T-cell (primary cell): ENCODE results near the gene COL6A5. TPM values are rescaled to one million over a fixed set of nuclear protein-coding genes. Genes with fewer than 3 reads are reported as not detected.
"Not testable (repeated sequence)": the region's sequence is repeated elsewhere in the genome, so short reads cannot be mapped to it uniquely, and the experiment has no call there.

Experiments
- ATAC-seq, 4 experiments: fragments of 200-7000 bp in 3 of 4; fragments of 150-1000 bp in 1 of 4; cut with Tn5 transposase; replicated peaks in 1 of 4; 1 replicate in 3 of 4; 2 replicates in 1 of 4; pipeline ENCODE4 v1.10.0; 2021; ENCODE audit warnings: moderate library complexity in 3 of 4, mild to moderate bottlenecking in 2 of 4, moderate number of reproducible peaks in 1 of 4
- CTCF ChIA-PET, 2 donors: fragments of 300-600 bp; sonication (Branson Sonifier 250); formaldehyde crosslinking; loops; one replicate each; lab custom pipeline; 2022; ENCODE audit warnings: antibody characterized with exemption in 2 of 2; lab: Charles Lee
- POLR2A ChIA-PET, 2 donors: fragments of 300-600 bp; sonication (Branson Sonifier 250); formaldehyde crosslinking; loops; one replicate each; lab custom pipeline; 2022; ENCODE audit warnings: antibody characterized with exemption in 2 of 2; lab: Charles Lee
- DNase-seq, 35 experiments: peaks; one replicate each; pipeline versions ENCODE4 v3.0.0 to v3.0.0-alpha.2; 2013 to 2023
- H3K27ac ChIP-seq: one replicate; pipeline ENCODE4 v1.5.1; 2013; ENCODE audit warnings: low read length
- H3K27me3 ChIP-seq, 2 experiments: replicated peaks in 1 of 2; 1 replicate in 1 of 2; 2 replicates in 1 of 2; pipeline versions ENCODE4 v1.6.1 to v1.7.0; 2013; ENCODE audit warnings: low read length in 1 of 2, mixed read lengths in 1 of 2; ENCODE audit not compliant: control insufficient read depth in 2 of 2, insufficient read depth in 2 of 2; ENCODE audit errors: extremely low read depth in 1 of 2
- H3K36me3 ChIP-seq, 2 donors: 1 replicate in 1 of 2; 2 replicates in 1 of 2; pipeline versions ENCODE4 v1.6.1 to v1.7.0; 2013; ENCODE audit warnings: low read length in 1 of 2; ENCODE audit not compliant: control insufficient read depth in 2 of 2, insufficient read depth in 1 of 2; ENCODE audit errors: extremely low read depth in 1 of 2
- H3K4me1 ChIP-seq, 2 experiments: 1 replicate in 1 of 2; 2 replicates in 1 of 2; pipeline versions ENCODE4 v1.6.1 to v1.7.0; 2013; ENCODE audit warnings: low read length in 2 of 2, mixed read lengths in 1 of 2; ENCODE audit not compliant: insufficient read depth in 2 of 2, control insufficient read depth in 1 of 2; ENCODE audit errors: extremely low read depth in 1 of 2
- H3K4me3 ChIP-seq, 2 donors: 1 replicate in 1 of 2; 2 replicates in 1 of 2; pipeline versions ENCODE4 v1.5.1 to v1.7.0; 2013; ENCODE audit warnings: mild to moderate bottlenecking in 2 of 2, low read length in 1 of 2, moderate library complexity in 1 of 2; ENCODE audit not compliant: control insufficient read depth in 1 of 2; ENCODE audit errors: extremely low read depth in 1 of 2
- H3K9me3 ChIP-seq: 2 replicates; pipeline ENCODE4 v1.7.0; 2013
- H3K27ac Mint-ChIP-seq, 2 donors: one replicate each; pipeline ENCODE4 v1.8.0; 2020 to 2021; ENCODE audit warnings: mild to moderate bottlenecking in 2 of 2, mixed read lengths in 2 of 2
- H3K27me3 Mint-ChIP-seq, 2 donors: one replicate each; pipeline ENCODE4 v1.8.0; 2021 to 2022; ENCODE audit warnings: mixed read lengths in 2 of 2
- H3K36me3 Mint-ChIP-seq: one replicate; pipeline ENCODE4 v1.8.0; 2021; ENCODE audit warnings: mixed read lengths
- H3K4me1 Mint-ChIP-seq, 3 donors: one replicate each; pipeline ENCODE4 v1.8.0; 2020 to 2022; ENCODE audit warnings: mixed read lengths in 3 of 3, mild to moderate bottlenecking in 1 of 3
- H3K4me3 Mint-ChIP-seq, 3 donors: one replicate each; pipeline ENCODE4 v1.8.0; 2020 to 2022; ENCODE audit warnings: mild to moderate bottlenecking in 3 of 3, mixed read lengths in 3 of 3, moderate library complexity in 3 of 3
- H3K9me3 Mint-ChIP-seq, 3 donors: one replicate each; pipeline ENCODE4 v1.8.0; 2020 to 2022; ENCODE audit warnings: mixed read lengths in 3 of 3
- WGBS: methylation state at CpG from one replicate; pipeline ENCODE4 v1.1.5; 2013; ENCODE audit warnings: missing lambda C conversion rate; ENCODE audit not compliant: insufficient coverage; 5-methylcytosine and 5-hydroxymethylcytosine counted together
- total RNA-seq, 35 experiments: library from RNA in 6 of 35; stranded (reverse) in 6 of 35; fragments of 120-200 nt in 1 of 35; gene quantifications; one replicate each; pipeline versions ENCODE4 v1.2.1 to v1.2.4 and lab custom pipeline; 2013 to 2026

The COL6A5 gene
- total RNA-seq, 5 donors from 2014 or later (not counting 1 experiment from before 2014, with no cell fraction given), result not detected

DNA sequence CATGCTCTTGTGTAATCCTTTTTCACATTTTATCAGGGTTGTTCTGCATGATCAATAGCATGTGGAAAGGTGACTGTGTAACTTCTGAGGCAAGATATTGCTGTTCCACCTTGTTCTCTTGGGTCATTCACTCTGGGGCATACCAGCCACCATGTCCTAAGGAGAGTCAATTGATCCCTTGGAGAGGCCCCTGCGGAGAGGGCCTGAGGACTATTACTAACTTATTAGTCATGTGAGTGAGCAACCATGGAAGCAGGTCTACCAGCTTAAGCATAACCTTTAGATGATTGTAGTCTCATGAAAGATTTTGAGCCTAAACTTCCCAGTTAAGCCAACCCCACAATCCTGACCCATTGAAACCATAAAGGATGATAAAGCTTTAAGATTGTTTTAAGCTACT is 22.0 kb upstream of the COL6A5 start:
- ChIA-PET CTCF (no interaction called here), POLR2A (no interaction called here)
- H3K9me3 ChIP-seq, result no peaks in the 10 kb centered on the region
- Mint-ChIP-seq H3K36me3 (no peaks in the 10 kb centered on the region), H3K9me3 (peaks cover 0 to 3% (median 3%) of the 10 kb centered on the region in 3 donors), H3K4me1 (no peaks in the 10 kb centered on the region), H3K27ac (no peak overlapping the region), H3K4me3 (no peak overlapping the region), H3K27me3 (peaks cover 11 to 35% of the 10 kb centered on the region in 2 donors)
- no peak overlapping the region for H3K4me3 ChIP-seq
- no peaks in the 10 kb centered on the region for H3K36me3 ChIP-seq
- peaks cover 0 to 4% of the 10 kb centered on the region in 2 experiments for H3K27me3 ChIP-seq
- H3K4me1 ChIP-seq, result no peaks in the 10 kb centered on the region
- H3K27ac ChIP-seq, result no peak overlapping the region
- DNase-seq (no peak), ATAC-seq (no peak)
- WGBS, result no CpG with 5 or more reads among the region's 1 CpG

DNA sequence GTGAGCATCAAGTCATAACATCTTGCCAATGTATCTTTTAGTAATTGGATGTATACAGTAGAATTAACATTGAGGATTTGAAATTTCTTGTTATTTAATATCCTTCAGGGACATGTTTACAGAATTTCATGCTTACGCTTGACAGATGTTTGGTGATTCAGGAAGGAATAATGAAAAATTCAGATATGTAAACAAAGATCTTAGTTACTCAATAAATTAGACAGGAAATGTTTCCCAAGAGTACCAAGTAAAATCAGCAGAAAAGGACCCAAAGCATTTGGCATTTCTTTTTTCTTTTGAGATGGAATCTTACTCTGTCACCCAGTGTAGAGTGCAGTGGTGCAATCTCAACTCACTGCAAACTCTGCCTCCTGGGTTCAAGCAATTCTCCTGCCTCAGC is 4.7 kb upstream of the COL6A5 start:
- H3K4me3 Mint-ChIP-seq, result no peak overlapping the region
- Histone ChIP-seq H3K27ac (no peak overlapping the region), H3K36me3 (no peaks in the 10 kb centered on the region), H3K27me3 (peaks cover 6 to 8% of the 10 kb centered on the region in 2 experiments), H3K4me3 (no peak overlapping the region), H3K4me1 (no peaks in the 10 kb centered on the region), H3K9me3 (no peaks in the 10 kb centered on the region)
- DNase-seq (no peak), ATAC-seq (no peak)
- H3K27me3 Mint-ChIP-seq, result peaks cover 13 to 21% of the 10 kb centered on the region in 2 donors
- H3K4me1 Mint-ChIP-seq, result no peaks in the 10 kb centered on the region
- CTCF ChIA-PET, result no interaction called here
- WGBS, result no CpG with 5 or more reads among the region's 1 CpG
- no peak overlapping the region for H3K27ac Mint-ChIP-seq
- POLR2A ChIA-PET, result no interaction called here
- peaks cover 10 to 31% (median 20%) of the 10 kb centered on the region in 3 donors for H3K9me3 Mint-ChIP-seq
- H3K36me3 Mint-ChIP-seq, result no peaks in the 10 kb centered on the region

DNA sequence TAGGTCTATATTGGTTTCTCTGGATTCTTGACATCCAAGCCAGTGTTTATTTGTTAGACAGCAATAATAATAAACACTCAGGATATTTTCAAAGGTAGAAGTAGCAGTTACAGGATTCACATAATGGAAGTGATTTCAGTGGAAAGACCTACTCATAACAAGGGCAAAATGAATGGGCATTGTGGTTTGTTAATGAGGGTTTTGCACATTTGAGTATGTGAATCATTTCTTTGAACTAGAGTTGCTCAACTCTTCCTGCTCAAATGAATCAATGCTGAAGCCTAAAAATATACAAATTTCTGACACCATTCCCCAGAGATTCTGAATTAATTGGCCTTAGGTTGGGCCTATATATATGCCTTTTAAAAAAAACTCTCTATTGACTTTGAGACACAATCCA is 4.1 kb upstream of the COL6A5 start:
- Mint-ChIP-seq H3K9me3 (peaks cover 10 to 27% (median 17%) of the 10 kb centered on the region in 3 donors), H3K36me3 (no peaks in the 10 kb centered on the region), H3K4me3 (no peak overlapping the region), H3K27me3 (peaks cover 17 to 23% of the 10 kb centered on the region in 2 donors), H3K27ac (no peak overlapping the region), H3K4me1 (no peaks in the 10 kb centered on the region)
- DNase-seq, result no peak
- no peak for ATAC-seq
- Histone ChIP-seq H3K27me3 (peaks cover 8 to 12% of the 10 kb centered on the region in 2 experiments), H3K36me3 (no peaks in the 10 kb centered on the region), H3K9me3 (no peaks in the 10 kb centered on the region), H3K27ac (no peak overlapping the region), H3K4me1 (no peaks in the 10 kb centered on the region), H3K4me3 (no peak overlapping the region)
- POLR2A ChIA-PET, result no interaction called here
- CTCF ChIA-PET, result no interaction called here

DNA sequence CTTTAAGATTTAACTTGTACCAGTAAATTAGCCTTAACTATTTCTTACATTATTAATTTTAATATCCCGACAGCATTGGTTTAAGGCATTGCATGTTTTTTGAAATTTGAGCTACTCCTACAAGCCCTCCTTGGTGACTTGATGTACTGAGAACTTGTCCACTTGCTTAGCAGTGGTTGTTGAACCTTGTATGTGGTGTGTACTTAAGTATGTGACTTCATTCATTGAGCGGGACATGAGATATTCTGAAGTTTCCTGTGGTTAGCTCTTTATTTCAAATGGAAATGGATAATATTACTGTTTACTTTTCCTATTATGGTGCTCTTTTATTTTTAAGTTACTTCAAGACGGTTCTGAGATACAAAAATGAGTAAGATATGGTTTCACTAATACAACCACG is 3.6 kb upstream of the COL6A5 start:
- no peaks in the 10 kb centered on the region for H3K36me3 Mint-ChIP-seq
- WGBS, result no CpG with 5 or more reads among the region's 4 CpGs

DNA sequence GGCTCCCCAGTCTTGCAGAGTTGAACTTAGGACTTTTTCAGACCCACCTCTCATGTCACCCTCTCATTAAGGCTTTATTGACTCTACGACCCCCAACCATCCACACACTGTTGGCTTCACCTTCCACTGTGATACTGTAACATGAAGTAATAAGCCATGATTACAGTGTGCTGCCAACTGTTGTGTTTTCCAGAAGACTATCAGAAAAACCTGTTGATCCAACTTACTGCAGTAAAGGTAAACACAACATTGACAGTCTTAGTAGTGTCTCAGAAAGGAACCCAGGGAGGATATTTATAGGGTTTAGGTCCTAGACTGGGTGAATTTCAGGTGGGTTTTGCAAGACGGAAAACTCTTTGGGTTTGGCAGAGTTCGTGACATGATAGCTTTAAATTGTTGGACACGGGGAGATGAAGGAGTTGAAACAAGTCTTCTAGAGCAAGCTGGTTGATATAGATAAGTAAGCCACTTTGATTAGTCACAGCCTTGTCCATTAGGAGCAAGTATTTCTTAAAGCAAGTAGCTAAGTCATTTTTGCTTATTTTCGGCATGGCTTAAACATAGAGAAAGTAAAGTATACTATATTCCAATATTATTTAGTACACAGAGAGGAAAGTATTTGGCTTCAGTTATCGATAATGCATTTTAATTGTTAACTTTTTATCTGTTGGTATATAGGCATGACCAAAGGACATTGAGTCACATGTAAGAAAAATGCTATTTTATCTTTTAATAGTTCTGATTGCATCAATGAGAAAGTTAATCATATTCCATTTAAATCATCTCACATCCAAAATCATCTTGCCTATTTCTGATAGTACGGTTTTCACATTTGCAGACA is 2.4 kb upstream of the COL6A5 start:
- H3K27me3 Mint-ChIP-seq, result peaks cover 29 to 35% of the 10 kb centered on the region in 2 donors
- Histone ChIP-seq H3K4me3 (no peak overlapping the region), H3K27me3 (peaks cover 8 to 15% of the 10 kb centered on the region in 2 experiments), H3K27ac (no peak overlapping the region), H3K9me3 (no peaks in the 10 kb centered on the region), H3K36me3 (no peaks in the 10 kb centered on the region), H3K4me1 (no peaks in the 10 kb centered on the region)
- 63% methylated on average over 3 of the region's 7 CpGs for WGBS
- H3K27ac Mint-ChIP-seq, result no peak overlapping the region
- no peak for ATAC-seq
- no peaks in the 10 kb centered on the region for H3K4me1 Mint-ChIP-seq
- no peaks in the 10 kb centered on the region for H3K36me3 Mint-ChIP-seq
- no peak overlapping the region for H3K4me3 Mint-ChIP-seq
- no peak for DNase-seq
- POLR2A ChIA-PET, result no interaction called here
- H3K9me3 Mint-ChIP-seq, result peaks cover 4 to 16% (median 12%) of the 10 kb centered on the region in 3 donors
- CTCF ChIA-PET, result no interaction called here

More for the DNA sequence above, 3.6 kb upstream of the COL6A5 start:
- Mint-ChIP-seq H3K27me3 (peaks cover 20 to 28% of the 10 kb centered on the region in 2 donors), H3K4me3 (no peak overlapping the region), H3K27ac (no peak overlapping the region), H3K9me3 (peaks cover 9 to 23% (median 16%) of the 10 kb centered on the region in 3 donors), H3K4me1 (no peaks in the 10 kb centered on the region)
- H3K27me3 ChIP-seq, result peaks cover 8 to 12% of the 10 kb centered on the region in 2 experiments
- CTCF ChIA-PET, result no interaction called here
- DNase-seq (no peak), ATAC-seq (no peak)
- H3K27ac ChIP-seq, result no peak overlapping the region
- no peaks in the 10 kb centered on the region for H3K4me1 ChIP-seq
- H3K4me3 ChIP-seq, result no peak overlapping the region
- no peaks in the 10 kb centered on the region for H3K36me3 ChIP-seq
- POLR2A ChIA-PET, result no interaction called here
- H3K9me3 ChIP-seq, result no peaks in the 10 kb centered on the region

DNA sequence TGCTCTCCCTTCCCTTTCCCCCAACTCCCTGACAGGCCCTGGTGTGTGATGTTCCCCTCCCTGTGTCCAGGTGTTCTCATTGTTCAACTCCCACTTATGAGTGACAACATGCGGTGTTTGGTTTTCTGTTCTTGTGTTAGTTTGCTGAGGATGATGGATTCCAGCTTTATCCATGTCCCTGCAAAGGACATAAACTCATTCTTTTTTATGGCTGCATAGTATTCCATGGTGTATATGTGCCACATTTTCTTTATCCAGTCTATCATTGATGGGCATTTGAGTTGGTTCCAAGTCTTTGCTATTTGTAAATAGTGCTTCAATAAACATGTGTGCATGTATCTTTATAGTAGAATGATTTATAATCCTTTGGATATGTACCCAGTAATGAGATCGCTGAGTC is 2.8 kb downstream of the COL6A5 start:
- ATAC-seq, POLR2A ChIA-PET, H3K27ac ChIP-seq, H3K4me1 Mint-ChIP-seq, H3K4me3 Mint-ChIP-seq, H3K4me3 ChIP-seq, CTCF ChIA-PET, H3K36me3 ChIP-seq, H3K36me3 Mint-ChIP-seq, DNase-seq, H3K9me3 ChIP-seq, H3K4me1 ChIP-seq, H3K27ac Mint-ChIP-seq: not testable (repeated sequence)
- no CpG with 5 or more reads among the region's 2 CpGs for WGBS
- H3K27me3 Mint-ChIP-seq, result peaks cover 43 to 50% of the 10 kb centered on the region in 2 donors
- peaks cover 8 to 15% of the 10 kb centered on the region in 2 experiments for H3K27me3 ChIP-seq
- H3K9me3 Mint-ChIP-seq, result peaks cover 0 to 13% (median 12%) of the 10 kb centered on the region in 3 donors
